ENCODE measurements around the gene OPCML.

DNA sequence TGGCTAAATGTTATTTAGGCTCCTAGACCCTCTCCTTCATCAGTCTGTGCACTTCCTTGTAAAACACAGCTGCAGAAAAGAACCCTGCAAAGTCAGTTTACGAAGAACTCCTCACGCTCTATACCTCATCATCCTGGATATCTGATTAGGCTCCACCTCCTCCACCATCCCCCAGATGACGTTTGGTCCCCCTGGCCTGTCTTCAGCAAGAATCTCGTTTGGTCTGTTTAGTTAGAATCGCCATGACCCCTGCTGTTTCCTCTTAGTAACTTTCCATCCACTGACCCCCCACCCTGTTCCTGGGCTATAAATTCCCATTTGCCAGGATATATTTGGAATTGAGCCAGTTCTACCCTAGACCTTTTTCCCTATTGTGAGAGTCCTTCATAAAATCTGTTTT lies 214.1 kb downstream of the OPCML start:
- TF ChIP-seq EZH2 (IDR thresholded peaks at IDR 0.05; ENCODE audit: low read depth) = no peak
- no peak for TF ChIP-seq CTCF (conservative IDR thresholded peaks at IDR 0.05)

Data from PC-9 (cell line).